Neuronal stem cell (in vitro differentiated cells): ENCODE measurements around the gene GLS2.
A peak's percentile ranks its signal among the peaks of the same experiment; 100 is the strongest.

Experiments
- DNase-seq: peaks from one replicate; pipeline ENCODE4 v3.0.0-alpha.2; 2013; ENCODE audit warnings: low spot score
- H2AFZ ChIP-seq: one replicate; pipeline ENCODE4 v1.6.1; 2013; ENCODE audit warnings: mild to moderate bottlenecking, low read length, inconsistent platforms
- H2AK5ac ChIP-seq: 2 replicates; pipeline ENCODE4 v1.6.1; 2013; ENCODE audit warnings: low read depth, mild to moderate bottlenecking, inconsistent platforms, low read length, moderate library complexity, mixed read lengths
- H2BK120ac ChIP-seq: 2 replicates; pipeline ENCODE4 v1.6.1; 2013; ENCODE audit warnings: low read depth, mild to moderate bottlenecking, inconsistent platforms, low read length, moderate library complexity, mixed read lengths
- H2BK12ac ChIP-seq: one replicate; pipeline ENCODE4 v1.6.1; 2013; ENCODE audit warnings: low read length, inconsistent platforms
- H2BK15ac ChIP-seq: 2 replicates; pipeline ENCODE4 v1.6.1; 2013; ENCODE audit warnings: mild to moderate bottlenecking, low read length, inconsistent platforms, mixed read lengths
- H2BK5ac ChIP-seq: one replicate; pipeline ENCODE4 v1.6.1; 2013; ENCODE audit warnings: inconsistent platforms, mild to moderate bottlenecking, low read length, moderate library complexity
- H3K14ac ChIP-seq: one replicate; pipeline ENCODE4 v1.6.1; 2013; ENCODE audit warnings: low read length, inconsistent platforms
- H3K18ac ChIP-seq: 2 replicates; pipeline ENCODE4 v1.6.1; 2013; ENCODE audit warnings: low read length, inconsistent platforms
- H3K23ac ChIP-seq: 2 replicates; pipeline ENCODE4 v1.6.1; 2013; ENCODE audit warnings: low read depth, mild to moderate bottlenecking, mixed read lengths, low read length, inconsistent platforms; ENCODE audit not compliant: poor library complexity
- H3K27ac ChIP-seq: replicated peaks from 3 replicates; pipeline ENCODE4 v1.5.1; 2013; ENCODE audit warnings: low read length, inconsistent platforms
- H3K27me3 ChIP-seq, 3 experiments: 2 replicates each; pipeline ENCODE4 v1.6.1; 2013; ENCODE audit warnings: low read length in 3 of 3, mild to moderate bottlenecking in 2 of 3, inconsistent platforms in 1 of 3, low read depth in 1 of 3, mixed read lengths in 1 of 3, moderate library complexity in 1 of 3; ENCODE audit not compliant: control insufficient read depth in 3 of 3, insufficient read depth in 3 of 3
- H3K36me3 ChIP-seq, 2 donors: replicated peaks in 1 of 2; 2 replicates each; pipeline ENCODE4 v1.6.1; 2013; ENCODE audit warnings: low read length in 2 of 2; ENCODE audit not compliant: control insufficient read depth in 2 of 2, insufficient read depth in 2 of 2
- H3K4ac ChIP-seq: 2 replicates; pipeline ENCODE4 v1.6.1; 2013; ENCODE audit warnings: inconsistent platforms, mild to moderate bottlenecking, low read length, moderate library complexity
- H3K4me1 ChIP-seq, 2 donors: 1 replicate in 1 of 2; 2 replicates in 1 of 2; pipeline ENCODE4 v1.6.1; 2013; ENCODE audit warnings: low read length in 2 of 2, low read depth in 1 of 2; ENCODE audit not compliant: control insufficient read depth in 2 of 2, insufficient read depth in 1 of 2
- H3K4me2 ChIP-seq: one replicate; pipeline ENCODE4 v1.6.1; 2013; ENCODE audit warnings: mild to moderate bottlenecking, low read length, inconsistent platforms; ENCODE audit not compliant: insufficient read depth, poor library complexity, severe bottlenecking
- H3K4me3 ChIP-seq, 2 donors: 2 replicates each; pipeline ENCODE4 v1.5.1; 2013; ENCODE audit warnings: low read length in 2 of 2, mild to moderate bottlenecking in 2 of 2, inconsistent platforms in 1 of 2, moderate library complexity in 1 of 2
- H3K79me1 ChIP-seq: one replicate; pipeline ENCODE4 v1.6.1; 2013; ENCODE audit warnings: low read depth, mild to moderate bottlenecking, inconsistent platforms, low read length, moderate library complexity
- H3K9ac ChIP-seq: one replicate; pipeline ENCODE4 v1.6.1; 2013; ENCODE audit warnings: mild to moderate bottlenecking, low read depth, low read length, inconsistent platforms; ENCODE audit not compliant: poor library complexity
- H3K9me3 ChIP-seq, 2 donors: replicated peaks in 1 of 2; 2 replicates each; pipeline versions ENCODE3 to v1.6.1; 2013; ENCODE audit warnings: low read length in 2 of 2, mild to moderate bottlenecking in 2 of 2, inconsistent platforms in 1 of 2, low read depth in 1 of 2, mixed read lengths in 1 of 2, moderate library complexity in 1 of 2; ENCODE audit not compliant: control insufficient read depth in 2 of 2, insufficient read depth in 1 of 2
- H4K8ac ChIP-seq: one replicate; pipeline ENCODE4 v1.6.1; 2013; ENCODE audit warnings: low read depth, mild to moderate bottlenecking, inconsistent platforms, low read length, moderate library complexity
- H4K91ac ChIP-seq: one replicate; pipeline ENCODE4 v1.6.1; 2013; ENCODE audit warnings: low read length, low read depth, mild to moderate bottlenecking, inconsistent platforms; ENCODE audit not compliant: poor library complexity
- WGBS, 2 donors: extraction: QIAGEN DNeasy Blood & Tissue Kit; methylation state at CpG; one replicate each; pipeline ENCODE4 v1.1.7; 2013; ENCODE audit warnings: missing lambda C conversion rate in 2 of 2, mixed read lengths in 1 of 2; ENCODE audit not compliant: insufficient read length in 2 of 2, insufficient replicate concordance in 1 of 2; ENCODE audit errors: extremely low coverage in 2 of 2; 5-methylcytosine and 5-hydroxymethylcytosine counted together

Gene GLS2

GRCh38 chr12:56520506-56520905 lies 32.5 kb upstream of the GLS2 start:
- WGBS, 2 donors: no CpG with 5 or more reads among the region's 1 CpG

DNA sequence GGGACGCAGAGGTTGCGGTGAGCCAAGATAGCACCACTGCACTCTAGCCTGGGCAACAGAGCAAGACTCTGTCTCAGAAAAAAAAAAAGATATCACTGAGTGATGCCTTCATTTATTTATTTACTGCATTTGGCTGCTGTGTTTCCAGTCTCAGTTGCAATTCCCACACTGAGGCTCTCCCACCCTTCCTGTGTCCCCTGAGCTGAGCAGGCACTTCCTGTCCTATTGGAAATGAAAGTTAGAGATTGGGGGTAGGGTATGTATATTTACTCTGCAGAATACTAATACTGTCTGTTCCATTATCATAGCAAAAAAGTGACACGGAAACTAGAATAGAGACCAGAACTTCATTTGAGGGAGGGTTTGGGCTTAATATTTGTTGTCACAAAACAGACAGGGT lies 32.1 kb upstream of the GLS2 start:
- Histone ChIP-seq H2BK120ac (no peak overlapping the region), H3K27me3 (no peaks in the 10 kb centered on the region), H3K9me3 (no peaks in the 10 kb centered on the region), H2BK12ac (no peak overlapping the region), H3K14ac (no peak overlapping the region), H2BK5ac (no peak overlapping the region), H3K18ac (no peak overlapping the region), H3K23ac (no peak overlapping the region), H2AK5ac (no peak overlapping the region), H3K4me1 (peaks cover 3 to 8% of the 10 kb centered on the region in 2 donors), H2AFZ (peak overlapping the region; percentile 32), H3K79me1 (peaks cover 1% of the 10 kb centered on the region), H3K36me3 (no peaks in the 10 kb centered on the region), H3K4me2 (no peak overlapping the region), H3K4ac (no peak overlapping the region), H3K4me3 (no peak overlapping the region), H2BK15ac (no peak overlapping the region), H3K27ac (no peak overlapping the region), H4K8ac (no peak overlapping the region), H4K91ac (no peak overlapping the region), H3K9ac (no peak overlapping the region)
- no CpG with 5 or more reads among the region's 3 CpGs for WGBS, 2 donors
- DNase-seq: no peak

More at GRCh38 chr12:56520506-56520905, 32.5 kb upstream of the GLS2 start:
- Histone ChIP-seq H4K91ac (no peak overlapping the region), H3K18ac (no peak overlapping the region), H2AK5ac (no peak overlapping the region), H3K79me1 (peaks cover 1% of the 10 kb centered on the region), H3K23ac (no peak overlapping the region), H3K14ac (no peak overlapping the region), H3K9me3 (no peaks in the 10 kb centered on the region), H2BK15ac (no peak overlapping the region), H3K4ac (no peak overlapping the region), H4K8ac (no peak overlapping the region), H2BK5ac (no peak overlapping the region), H3K27ac (no peak overlapping the region), H3K4me3 (no peak overlapping the region), H2BK120ac (no peak overlapping the region), H2AFZ (peak overlapping the region; percentile 32), H3K4me2 (no peak overlapping the region), H3K36me3 (no peaks in the 10 kb centered on the region), H3K9ac (no peak overlapping the region), H3K4me1 (peaks cover 3 to 8% of the 10 kb centered on the region in 2 donors), H2BK12ac (no peak overlapping the region), H3K27me3 (no peaks in the 10 kb centered on the region)
- no peak for DNase-seq

GRCh38 chr12:56518570-56518969 lies 30.6 kb upstream of the GLS2 start:
- Histone ChIP-seq H2BK15ac (no peak overlapping the region), H3K79me1 (peaks cover 1% of the 10 kb centered on the region), H2AK5ac (no peak overlapping the region), H4K8ac (no peak overlapping the region), H3K4me1 (peaks cover 3 to 8% of the 10 kb centered on the region in 2 donors), H2BK5ac (no peak overlapping the region), H3K9ac (no peak overlapping the region), H3K18ac (no peak overlapping the region), H3K14ac (no peak overlapping the region), H2AFZ (no peak overlapping the region), H3K23ac (no peak overlapping the region), H3K4me3 (no peak overlapping the region), H3K36me3 (no peaks in the 10 kb centered on the region), H3K4me2 (no peak overlapping the region), H2BK12ac (no peak overlapping the region), H2BK120ac (no peak overlapping the region), H3K9me3 (no peaks in the 10 kb centered on the region), H4K91ac (no peak overlapping the region), H3K27me3 (no peaks in the 10 kb centered on the region), H3K4ac (no peak overlapping the region), H3K27ac (no peak overlapping the region)
- WGBS, 2 donors: no CpG with 5 or more reads among the region's 2 CpGs
- no peak for DNase-seq

DNA sequence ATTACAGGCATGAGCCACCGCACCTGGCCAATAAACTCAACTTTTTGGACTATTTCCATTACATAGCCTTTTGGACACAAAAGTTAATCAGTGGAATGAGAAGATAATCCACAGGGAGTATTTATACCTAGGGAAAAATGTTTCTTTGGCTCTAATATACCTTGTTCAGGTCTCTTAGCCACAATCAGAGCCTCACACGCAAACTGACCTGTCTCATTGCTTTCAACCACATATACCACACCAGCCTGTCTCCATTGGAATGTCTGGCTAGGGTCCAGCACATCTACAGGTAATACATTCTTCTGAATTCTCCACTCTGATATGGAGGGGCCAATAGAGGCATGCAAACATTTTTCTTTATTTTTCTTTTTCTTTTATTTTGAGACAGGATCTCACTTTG lies 29.9 kb upstream of the GLS2 start:
- Histone ChIP-seq H3K4ac (no peak overlapping the region), H3K18ac (no peak overlapping the region), H3K27me3 (no peaks in the 10 kb centered on the region), H3K4me3 (no peak overlapping the region), H2AFZ (no peak overlapping the region), H3K36me3 (no peaks in the 10 kb centered on the region), H3K4me1 (peaks cover 3 to 5% of the 10 kb centered on the region in 2 donors), H3K9me3 (no peaks in the 10 kb centered on the region), H3K4me2 (no peak overlapping the region), H4K8ac (no peak overlapping the region), H3K23ac (no peak overlapping the region), H2BK120ac (no peak overlapping the region), H3K27ac (no peak overlapping the region), H2BK15ac (no peak overlapping the region), H3K14ac (no peak overlapping the region), H3K9ac (no peak overlapping the region), H3K79me1 (no peaks in the 10 kb centered on the region), H2AK5ac (no peak overlapping the region), H2BK5ac (no peak overlapping the region), H4K91ac (no peak overlapping the region), H2BK12ac (no peak overlapping the region)
- WGBS, 2 donors: no CpG with 5 or more reads among the region's 2 CpGs
- no peak for DNase-seq
